H1 (cell line): Measurements from ENCODE around the gene GMIP. TPM values are rescaled to one million over a fixed set of nuclear protein-coding genes. Genes with fewer than 3 reads are reported as not detected.

Source experiments
- CTCF ChIA-PET: fragments of 300-600 bp; sonication (Branson Sonifier 250); formaldehyde crosslinking; loops from one replicate; lab custom pipeline; 2021; ENCODE audit not compliant: partially characterized antibody; lab: Charles Lee
- POLR2A ChIA-PET: fragments of 300-600 bp; sonication (Branson Sonifier 250); formaldehyde crosslinking; loops from one replicate; lab custom pipeline; 2021; ENCODE audit warnings: inconsistent platforms; ENCODE audit not compliant: partially characterized antibody; lab: Charles Lee
- DNase-seq, 2 experiments: peaks; one replicate each; pipeline versions ENCODE4 v3.0.0 to v3.0.0-alpha.2; 2010 to 2022; ENCODE audit warnings: low spot score in 2 of 2, low read depth in 1 of 2, mixed read lengths in 1 of 2
- FAIRE-seq: peaks from 2 replicates; lab custom pipeline; 2011; peaks lifted over from hg19 to GRCh38; lab: Jason Lieb, UNC
- H2AFZ ChIP-seq: 2 replicates; pipeline ENCODE4 v1.8.1; 2012; ENCODE audit warnings: low read length, inconsistent platforms
- H2AK5ac ChIP-seq: 2 replicates; pipeline ENCODE4 v1.6.1; 2013; ENCODE audit warnings: low read depth, low read length
- H2BK120ac ChIP-seq: replicated peaks from 2 replicates; pipeline ENCODE3; 2013; ENCODE audit warnings: low read depth, low read length, inconsistent platforms
- H2BK12ac ChIP-seq: 2 replicates; pipeline ENCODE4 v1.6.1; 2013; ENCODE audit warnings: low read depth, low read length
- H2BK15ac ChIP-seq: 2 replicates; pipeline ENCODE4 v1.6.1; 2013; ENCODE audit warnings: low read length
- H2BK20ac ChIP-seq: 2 replicates; pipeline ENCODE4 v1.6.1; 2013; ENCODE audit warnings: low read length
- H2BK5ac ChIP-seq: 2 replicates; pipeline ENCODE4 v1.6.1; 2013; ENCODE audit warnings: low read depth, low read length
- H3K14ac ChIP-seq: 2 replicates; pipeline ENCODE4 v1.6.1; 2013; ENCODE audit warnings: inconsistent platforms; ENCODE audit not compliant: insufficient read length
- H3K18ac ChIP-seq: 2 replicates; pipeline ENCODE4 v1.6.1; 2013; ENCODE audit warnings: low read length; ENCODE audit errors: extremely low read depth
- H3K23ac ChIP-seq: 2 replicates; pipeline ENCODE4 v1.6.1; 2013; ENCODE audit warnings: inconsistent platforms; ENCODE audit not compliant: insufficient read length
- H3K23me2 ChIP-seq: 2 replicates; pipeline ENCODE4 v1.6.1; 2013; ENCODE audit warnings: low read depth, low read length
- H3K27ac ChIP-seq: 2 replicates; pipeline ENCODE4 v1.6.1; 2011; ENCODE audit warnings: low read depth, low read length, inconsistent platforms
- H3K27me3 ChIP-seq, 4 experiments: replicated peaks in 1 of 4; 1 replicate in 1 of 4; 2 replicates in 3 of 4; pipeline versions ENCODE4 v1.6.1 to v1.8.1; 2011 to 2013; ENCODE audit warnings: low read length in 3 of 4, mild to moderate bottlenecking in 3 of 4, inconsistent platforms in 2 of 4, mixed read lengths in 2 of 4, moderate library complexity in 1 of 4; ENCODE audit not compliant: control insufficient read depth in 3 of 4, insufficient read depth in 3 of 4; ENCODE audit errors: extremely low read depth in 1 of 4
- H3K36me3 ChIP-seq, 4 experiments: 2 replicates each; pipeline versions ENCODE4 v1.6.1 to v1.8.1; 2011 to 2013; ENCODE audit warnings: mild to moderate bottlenecking in 4 of 4, low read length in 3 of 4, moderate library complexity in 2 of 4, control low read depth in 1 of 4, inconsistent platforms in 1 of 4; ENCODE audit not compliant: insufficient read depth in 4 of 4, control insufficient read depth in 2 of 4
- H3K4ac ChIP-seq: replicated peaks from 2 replicates; pipeline ENCODE3; 2013; ENCODE audit warnings: low read length, low read depth, mixed read lengths, inconsistent platforms; ENCODE audit not compliant: insufficient read length
- H3K4me1 ChIP-seq, 4 experiments: replicated peaks in 1 of 4; 1 replicate in 1 of 4; 2 replicates in 3 of 4; pipeline versions ENCODE4 v1.6.1 to v1.8.1; 2011 to 2013; ENCODE audit warnings: low read length in 3 of 4, inconsistent platforms in 2 of 4, mixed read lengths in 1 of 4; ENCODE audit not compliant: insufficient read depth in 4 of 4, control insufficient read depth in 3 of 4
- H3K4me2 ChIP-seq, 2 experiments: 2 replicates each; pipeline versions ENCODE4 v1.6.1 to v1.8.1; 2011 to 2013; ENCODE audit warnings: low read depth in 2 of 2, low read length in 2 of 2, control low read depth in 1 of 2, inconsistent platforms in 1 of 2, mild to moderate bottlenecking in 1 of 2; ENCODE audit not compliant: insufficient read depth in 1 of 2
- H3K4me3 ChIP-seq, 4 experiments: fragments of 200-600, 300-600 bp in 1 of 4; sonication (generic), shearing (Covaris generic), sonication (Bioruptor Twin) in 1 of 4; 2 replicates each; pipeline versions ENCODE4 v1.5.1 to v1.8.1; 2011 to 2016; ENCODE audit warnings: low read length in 4 of 4, low read depth in 3 of 4, control low read depth in 2 of 4, inconsistent platforms in 2 of 4, mild to moderate bottlenecking in 2 of 4, mixed read lengths in 1 of 4, moderate library complexity in 1 of 4; ENCODE audit not compliant: insufficient read depth in 2 of 4; ENCODE audit errors: extremely low read depth in 1 of 4
- H3K56ac ChIP-seq: replicated peaks from 2 replicates; pipeline ENCODE3; 2013; ENCODE audit warnings: low read depth, mild to moderate bottlenecking, mixed read lengths, low read length, inconsistent platforms; ENCODE audit not compliant: insufficient read length
- H3K79me1 ChIP-seq: 2 replicates; pipeline ENCODE4 v1.6.1; 2013; ENCODE audit warnings: low read depth, low read length, control low read depth
- H3K79me2 ChIP-seq, 2 experiments: 2 replicates each; pipeline versions ENCODE4 v1.6.1 to v1.8.1; 2012 to 2013; ENCODE audit warnings: low read length in 2 of 2, mild to moderate bottlenecking in 2 of 2, inconsistent platforms in 1 of 2; ENCODE audit not compliant: insufficient read depth in 2 of 2, control insufficient read depth in 1 of 2
- H3K9ac ChIP-seq, 4 experiments: replicated peaks in 1 of 4; 1 replicate in 1 of 4; 2 replicates in 3 of 4; pipeline versions ENCODE4 v1.6.1 to v1.8.1; 2011 to 2013; ENCODE audit warnings: low read depth in 3 of 4, low read length in 3 of 4, control low read depth in 2 of 4, mild to moderate bottlenecking in 2 of 4, moderate library complexity in 2 of 4, inconsistent platforms in 1 of 4; ENCODE audit errors: extremely low read depth in 1 of 4
- H3K9me3 ChIP-seq, 2 experiments: 2 replicates each; pipeline versions ENCODE4 v1.6.1 to v1.8.1; 2012 to 2013; ENCODE audit warnings: mild to moderate bottlenecking in 2 of 2, moderate library complexity in 2 of 2, control low read depth in 1 of 2, inconsistent platforms in 1 of 2, low read depth in 1 of 2, low read length in 1 of 2, mixed read lengths in 1 of 2; ENCODE audit not compliant: insufficient read depth in 2 of 2
- H4K20me1 ChIP-seq, 2 experiments: replicated peaks in 1 of 2; 2 replicates each; pipeline versions ENCODE3 to v1.8.1; 2011 to 2013; ENCODE audit warnings: inconsistent platforms in 2 of 2, low read length in 2 of 2, mild to moderate bottlenecking in 1 of 2; ENCODE audit not compliant: insufficient read depth in 2 of 2, control insufficient read depth in 1 of 2
- H4K5ac ChIP-seq: 2 replicates; pipeline ENCODE4 v1.6.1; 2013; ENCODE audit warnings: low read length, low read depth, mixed read lengths, inconsistent platforms; ENCODE audit not compliant: insufficient read length
- H4K8ac ChIP-seq: 2 replicates; pipeline ENCODE4 v1.8.0; 2013; ENCODE audit warnings: mild to moderate bottlenecking, moderate library complexity, low read length, inconsistent platforms; ENCODE audit not compliant: insufficient read depth; ENCODE audit errors: extremely low read depth
- H4K91ac ChIP-seq: replicated peaks from 2 replicates; pipeline ENCODE3; 2013; ENCODE audit warnings: low read length, mixed read lengths, inconsistent platforms; ENCODE audit not compliant: insufficient read length
- ASH2L ChIP-seq: fragments of 200-600, 300-600 bp; sonication (generic); IDR thresholded peaks from one replicate; pipeline ENCODE4 v1.7.1; 2017; ENCODE audit warnings: low read length
- FOSL1 ChIP-seq: IDR thresholded peaks from 2 replicates; pipeline ENCODE4 v1.6.1; 2011; ENCODE audit warnings: mild to moderate bottlenecking, low read depth, low read length, moderate library complexity; ENCODE audit not compliant: insufficient read depth
- HDAC2 ChIP-seq, 2 experiments: fragments of 300-600 bp in 1 of 2; sonication (generic) in 1 of 2; IDR thresholded peaks; 2 replicates each; pipeline ENCODE4 v1.6.1; 2011 to 2012; ENCODE audit warnings: low read depth in 2 of 2, low read length in 2 of 2, mild to moderate bottlenecking in 2 of 2, moderate library complexity in 2 of 2, borderline replicate concordance in 1 of 2, inconsistent platforms in 1 of 2
- HDAC6 ChIP-seq: IDR thresholded peaks from one replicate; pipeline ENCODE4 v1.7.1; 2012; ENCODE audit warnings: low read depth, mild to moderate bottlenecking, inconsistent platforms, low read length, moderate library complexity
- PHF8 ChIP-seq: fragments of 200-600 bp; sonication (generic); conservative IDR thresholded peaks from 2 replicates; pipeline ENCODE4 v1.7.1; 2012; ENCODE audit warnings: low read depth, mild to moderate bottlenecking, inconsistent platforms, low read length, moderate library complexity
- RBBP5 ChIP-seq: IDR thresholded peaks from 2 replicates; pipeline ENCODE4 v1.7.1; 2012; ENCODE audit warnings: low read depth, mild to moderate bottlenecking, inconsistent platforms, low read length, moderate library complexity, borderline replicate concordance
- SP2 ChIP-seq: IDR thresholded peaks from 2 replicates; pipeline ENCODE4 v1.6.1; 2012; ENCODE audit warnings: mild to moderate bottlenecking, low read length, inconsistent platforms
- WGBS, 2 experiments: shearing (Covaris generic) in 1 of 2; methylation state at CpG; one replicate each; pipeline versions ENCODE4 v1.1.6 to v1.1.7; 2013 to 2015; ENCODE audit warnings: low lambda C conversion rate in 2 of 2, mixed read lengths in 2 of 2, inconsistent platforms in 1 of 2, low coverage in 1 of 2, missing lambda C conversion rate in 1 of 2; ENCODE audit not compliant: insufficient replicate concordance in 2 of 2, insufficient coverage in 1 of 2, insufficient read length in 1 of 2; ENCODE audit errors: extremely low coverage in 1 of 2, missing lambda C conversion rate in 1 of 2; 5-methylcytosine and 5-hydroxymethylcytosine counted together
- polyA plus RNA-seq, 7 experiments: library from polyadenylated mRNA; depleted of rRNA in 3 of 7; stranded (reverse) in 5 of 7; unstranded in 2 of 7; fragments of >200 nt in 5 of 7; fragments of 200-250 nt in 2 of 7; gene quantifications; 1 replicate in 5 of 7; 2 replicates in 1 of 7; 4 replicates in 1 of 7; pipeline versions ENCODE4 v1.2.1 to v1.2.3, GENCODE V29; 2011 to 2013; ENCODE audit warnings: missing spikeins in 2 of 7, mixed read lengths in 2 of 7
- total RNA-seq: library from RNA; stranded (reverse); fragmentation: NEBNext Ultra II Directional; extraction: Animal tissue kit (Norgen Biotek cat#: 25700); gene quantifications from 2 replicates; pipeline ENCODE4 v1.2.1, GENCODE V29; 2021
- TF ChIP-seq, protein P1 (sequence below): IDR thresholded peaks from 2 replicates; pipeline ENCODE4 v1.6.1; 2012; ENCODE audit warnings: inconsistent platforms

Gene GMIP
- total and polyA plus RNA-seq, 2 of the 8 experiments (the other 6 are each of a cell fraction or from before 2014, with no cell fraction given): 5.7 to 18.1 TPM

DNA sequence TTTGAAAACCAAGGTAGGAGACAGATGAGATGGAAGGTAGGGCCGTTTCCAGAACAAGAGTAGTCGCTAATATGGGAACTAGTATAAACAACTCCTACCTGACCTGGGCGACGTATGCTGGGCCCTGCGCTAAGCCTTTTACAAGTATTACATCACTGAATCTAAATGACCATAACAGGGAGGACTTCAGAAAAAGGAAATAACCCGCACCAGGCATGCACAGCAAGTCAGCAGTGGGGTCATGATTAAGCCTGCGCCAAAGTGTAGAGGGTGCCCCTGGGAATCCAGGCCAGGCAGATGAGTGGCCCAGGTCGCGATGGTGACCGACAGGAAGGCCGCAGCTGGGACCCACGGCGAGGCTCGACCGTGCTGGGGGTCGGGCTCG is 19.4 kb upstream of the GMIP start:
- 16% methylated on average over 17 of the region's 17 CpGs; no CpG with 5 or more reads in 1 of the 2 experiments for WGBS, 2 experiments
- POLR2A ChIA-PET: interaction anchor here (0.6 to 2.4 kb wide), 9 partner anchors 10 to 238 kb away, joined by 3 to 20 read pairs (median 6); partner anchors contain the start of genes ZNF506 and ZNF93

More for the DNA sequence above, 19.4 kb upstream of the GMIP start:
- H2BK12ac ChIP-seq: no peak overlapping the region
- peak overlapping the region; percentile 80 for H3K4ac ChIP-seq
- H2AFZ ChIP-seq: 0 out of 2 replicates have a peak overlapping the region, but pooled peaks have one; percentile 15
- H3K23me2 ChIP-seq: no peaks in the 10 kb centered on the region
- no peak for DNase-seq
- H2BK5ac ChIP-seq: peak overlapping the region; percentile 85; the same call in 1 of the 2 replicates
- peaks cover 3 to 13% (median 6%) of the 10 kb centered on the region in 4 experiments; a peak in 5 of 7 replicates for H3K4me1 ChIP-seq
- H3K23ac ChIP-seq: no peak overlapping the region
- no peak overlapping the region for H2BK15ac ChIP-seq
- H2AK5ac ChIP-seq: no peak overlapping the region
- H3K79me2 ChIP-seq: peaks cover 21 to 30% of the 10 kb centered on the region in 2 experiments
- TF ChIP-seq FOSL1 (no peak), HDAC2 (IDR thresholded peaks at IDR 0.05; ENCODE audit: borderline replicate concordance in 1 of 2, low read depth in 2 of 2, low read length in 2 of 2) (no peak; a peak in 1 of 4 replicates), SP2 (no peak), RBBP5 (no peak), HDAC6 (no peak), ASH2L (no peak), PHF8 (no peak)
- TF ChIP-seq, protein P1, sequence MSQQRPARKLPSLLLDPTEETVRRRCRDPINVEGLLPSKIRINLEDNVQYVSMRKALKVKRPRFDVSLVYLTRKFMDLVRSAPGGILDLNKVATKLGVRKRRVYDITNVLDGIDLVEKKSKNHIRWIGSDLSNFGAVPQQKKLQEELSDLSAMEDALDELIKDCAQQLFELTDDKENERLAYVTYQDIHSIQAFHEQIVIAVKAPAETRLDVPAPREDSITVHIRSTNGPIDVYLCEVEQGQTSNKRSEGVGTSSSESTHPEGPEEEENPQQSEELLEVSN: no peak
- peak overlapping the region; percentile 72 to 95 for H3K4me2 ChIP-seq
- H3K9me3 ChIP-seq: no peaks in the 10 kb centered on the region
- peaks cover 6 to 18% of the 10 kb centered on the region in 2 experiments for H4K20me1 ChIP-seq
- H3K9ac ChIP-seq: peak overlapping the region; percentile 78 to 93 (median 92)
- no peak overlapping the region for H4K5ac ChIP-seq
- H3K27ac ChIP-seq: peak overlapping the region; percentile 91; the same call in 1 of the 2 replicates
- H4K91ac ChIP-seq: peak overlapping the region; percentile 79
- no peak for FAIRE-seq
- CTCF ChIA-PET: interaction anchor here (2.4 kb wide), 1 partner anchor 11 kb away, joined by 9 read pairs; no protein-coding TSS in a partner anchor
- H3K36me3 ChIP-seq: peaks cover 8 to 19% (median 12%) of the 10 kb centered on the region in 4 experiments
- H2BK120ac ChIP-seq: no peak overlapping the region
- no peak overlapping the region for H3K14ac ChIP-seq
- peaks cover 16% of the 10 kb centered on the region for H3K79me1 ChIP-seq
- H2BK20ac ChIP-seq: no peak overlapping the region
- peak overlapping the region; percentile 96 for H4K8ac ChIP-seq
- no peaks in the 10 kb centered on the region for H3K27me3 ChIP-seq
- H3K4me3 ChIP-seq: peak overlapping the region; percentile 77 to 97 (median 90)
- H3K56ac ChIP-seq: peak overlapping the region; percentile 54
- peak overlapping the region; percentile 64 for H3K18ac ChIP-seq
